ENCODE measurements around the gene PYGL. TPM values are rescaled to one million over a fixed set of nuclear protein-coding genes. Genes with fewer than 3 reads are reported as not detected.

PYGL gene
- total and polyA plus RNA-seq, 10 of the 15 experiments (the other 5 are each of a cell fraction or from before 2014, with no cell fraction given): 0.05 to 1.4 (median 0.79) TPM

DNA sequence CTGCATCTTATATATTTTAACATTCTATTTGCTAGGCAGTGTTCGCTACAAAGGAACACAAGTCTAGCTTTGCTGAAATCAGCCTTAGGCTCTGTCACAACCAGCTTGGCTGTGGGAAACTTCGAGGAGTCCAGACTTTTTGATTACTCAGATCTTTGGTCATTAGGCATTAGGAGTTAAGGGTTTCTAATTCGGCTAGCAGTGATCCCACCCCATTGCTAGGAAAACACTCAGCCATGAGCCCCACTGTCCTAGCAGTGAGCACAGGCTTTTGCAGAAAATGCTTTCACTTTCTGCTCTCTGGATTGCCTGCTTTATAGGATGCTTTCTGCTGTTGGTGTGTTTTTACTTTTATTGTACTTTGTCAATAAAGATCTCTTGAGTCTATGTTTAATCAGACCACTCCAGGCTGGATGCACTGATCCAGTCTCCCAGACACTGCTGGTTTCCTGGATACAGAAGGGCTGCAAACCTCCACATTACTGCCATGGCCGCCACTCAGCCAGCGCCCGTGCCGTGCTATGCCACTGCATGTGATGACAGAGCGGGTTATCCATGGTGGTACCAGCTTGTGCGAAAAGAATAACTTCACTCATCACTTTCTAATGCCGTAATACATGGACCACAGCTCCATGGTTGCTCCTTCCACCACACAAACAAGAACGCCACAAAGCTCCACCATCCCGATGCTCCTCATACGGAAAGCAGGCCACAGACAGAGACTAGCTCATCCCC lies 41.0 kb upstream of the PYGL start:
- Histone ChIP-seq H3K9me3 (replicated peaks; ENCODE audit: control insufficient read depth, insufficient read depth, low read length) (no peaks in the 10 kb centered on the region), H3K9ac (ENCODE audit: control insufficient read depth, insufficient read depth, low read length) (no peak overlapping the region), H3K27ac (ENCODE audit: control insufficient read depth, insufficient read depth) (no peak overlapping the region), H3K27me3 (replicated peaks in 1 of 2; ENCODE audit: control insufficient read depth in 2 of 2, insufficient read depth in 2 of 2, low read length in 1 of 2) (no peaks in the 10 kb centered on the region; a peak in 1 of 4 replicates), H3K4me1 (ENCODE audit: control insufficient read depth, insufficient read depth, low read length) (no peaks in the 10 kb centered on the region), H3K4me3 (no peak overlapping the region), H3K4me2 (ENCODE audit: control insufficient read depth, insufficient read depth) (no peak overlapping the region), H4K20me1 (ENCODE audit: control insufficient read depth, insufficient read depth) (peaks cover 3% of the 10 kb centered on the region; the same call in 1 of the 2 replicates), H3K79me2 (ENCODE audit: control insufficient read depth, insufficient read depth, low read length) (no peaks in the 10 kb centered on the region), H3K36me3 (ENCODE audit: control insufficient read depth in 2 of 2, insufficient read depth in 2 of 2, low read length in 1 of 2) (no peaks in the 10 kb centered on the region), H2AFZ (ENCODE audit: control insufficient read depth, low read depth, low read length) (no peak overlapping the region)
- ChIA-PET CTCF (no interaction called here), POLR2A (no interaction called here), SMC1A (ENCODE audit: uncharacterized antibody, unreplicated experiment) (no interaction called here), RAD21 (ENCODE audit: unreplicated experiment) (interaction anchor here (0.6 kb wide), 1 partner anchor 37 kb away, joined by 3 read pairs; no protein-coding TSS in a partner anchor)
- FAIRE-seq (no peak), ATAC-seq (no peak), DNase-seq (ENCODE audit: low read depth, low spot score) (no peak)
- BruUV-seq (replicated peaks): no TSS peak
- in situ Hi-C loops (cut with MboI) (no loop called here), intact Hi-C loops (cut with micrococcal nuclease; ENCODE audit: unreplicated experiment) (no loop called here)
- WGBS (ENCODE audit: insufficient coverage, insufficient replicate concordance, low lambda C conversion rate, missing lambda C conversion rate): 68% methylated on average over 13 of the region's 13 CpGs
- TF ChIP-seq RUNX3 (IDR thresholded peaks at IDR 0.05; ENCODE audit: low read length) (no peak), ETV6 (conservative IDR thresholded peaks at IDR 0.05 in 1 of 2, IDR thresholded peaks at IDR 0.05 in 1 of 2; ENCODE audit: borderline replicate concordance in 1 of 2, low read depth in 1 of 2) (no peak), TCF12 (IDR thresholded peaks at IDR 0.05; ENCODE audit: low read depth, low read length) (no peak), BACH1 (IDR thresholded peaks at IDR 0.05; ENCODE audit: borderline replicate concordance) (no peak), NRF1 (conservative IDR thresholded peaks at IDR 0.05; ENCODE audit: low read depth, low read length) (no peak), REST (IDR thresholded peaks at IDR 0.05; ENCODE audit: low read depth, low read length) (no peak), FOXK2 (IDR thresholded peaks at IDR 0.05) (no peak), NR2C1 (IDR thresholded peaks at IDR 0.05) (no peak), KDM1A (IDR thresholded peaks at IDR 0.05; ENCODE audit: borderline replicate concordance) (no peak), HDGF (IDR thresholded peaks at IDR 0.05) (no peak)
- TF ChIP-seq, protein P1, sequence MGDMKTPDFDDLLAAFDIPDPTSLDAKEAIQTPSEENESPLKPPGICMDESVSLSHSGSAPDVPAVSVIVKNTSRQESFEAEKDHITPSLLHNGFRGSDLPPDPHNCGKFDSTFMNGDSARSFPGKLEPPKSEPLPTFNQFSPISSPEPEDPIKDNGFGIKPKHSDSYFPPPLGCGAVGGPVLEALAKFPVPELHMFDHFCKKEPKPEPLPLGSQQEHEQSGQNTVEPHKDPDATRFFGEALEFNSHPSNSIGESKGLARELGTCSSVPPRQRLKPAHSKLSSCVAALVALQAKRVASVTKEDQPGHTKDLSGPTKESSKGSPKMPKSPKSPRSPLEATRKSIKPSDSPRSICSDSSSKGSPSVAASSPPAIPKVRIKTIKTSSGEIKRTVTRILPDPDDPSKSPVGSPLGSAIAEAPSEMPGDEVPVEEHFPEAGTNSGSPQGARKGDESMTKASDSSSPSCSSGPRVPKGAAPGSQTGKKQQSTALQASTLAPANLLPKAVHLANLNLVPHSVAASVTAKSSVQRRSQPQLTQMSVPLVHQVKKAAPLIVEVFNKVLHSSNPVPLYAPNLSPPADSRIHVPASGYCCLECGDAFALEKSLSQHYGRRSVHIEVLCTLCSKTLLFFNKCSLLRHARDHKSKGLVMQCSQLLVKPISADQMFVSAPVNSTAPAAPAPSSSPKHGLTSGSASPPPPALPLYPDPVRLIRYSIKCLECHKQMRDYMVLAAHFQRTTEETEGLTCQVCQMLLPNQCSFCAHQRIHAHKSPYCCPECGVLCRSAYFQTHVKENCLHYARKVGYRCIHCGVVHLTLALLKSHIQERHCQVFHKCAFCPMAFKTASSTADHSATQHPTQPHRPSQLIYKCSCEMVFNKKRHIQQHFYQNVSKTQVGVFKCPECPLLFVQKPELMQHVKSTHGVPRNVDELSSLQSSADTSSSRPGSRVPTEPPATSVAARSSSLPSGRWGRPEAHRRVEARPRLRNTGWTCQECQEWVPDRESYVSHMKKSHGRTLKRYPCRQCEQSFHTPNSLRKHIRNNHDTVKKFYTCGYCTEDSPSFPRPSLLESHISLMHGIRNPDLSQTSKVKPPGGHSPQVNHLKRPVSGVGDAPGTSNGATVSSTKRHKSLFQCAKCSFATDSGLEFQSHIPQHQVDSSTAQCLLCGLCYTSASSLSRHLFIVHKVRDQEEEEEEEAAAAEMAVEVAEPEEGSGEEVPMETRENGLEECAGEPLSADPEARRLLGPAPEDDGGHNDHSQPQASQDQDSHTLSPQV (IDR thresholded peaks at IDR 0.05): no peak
- TF ChIP-seq, protein P2, sequence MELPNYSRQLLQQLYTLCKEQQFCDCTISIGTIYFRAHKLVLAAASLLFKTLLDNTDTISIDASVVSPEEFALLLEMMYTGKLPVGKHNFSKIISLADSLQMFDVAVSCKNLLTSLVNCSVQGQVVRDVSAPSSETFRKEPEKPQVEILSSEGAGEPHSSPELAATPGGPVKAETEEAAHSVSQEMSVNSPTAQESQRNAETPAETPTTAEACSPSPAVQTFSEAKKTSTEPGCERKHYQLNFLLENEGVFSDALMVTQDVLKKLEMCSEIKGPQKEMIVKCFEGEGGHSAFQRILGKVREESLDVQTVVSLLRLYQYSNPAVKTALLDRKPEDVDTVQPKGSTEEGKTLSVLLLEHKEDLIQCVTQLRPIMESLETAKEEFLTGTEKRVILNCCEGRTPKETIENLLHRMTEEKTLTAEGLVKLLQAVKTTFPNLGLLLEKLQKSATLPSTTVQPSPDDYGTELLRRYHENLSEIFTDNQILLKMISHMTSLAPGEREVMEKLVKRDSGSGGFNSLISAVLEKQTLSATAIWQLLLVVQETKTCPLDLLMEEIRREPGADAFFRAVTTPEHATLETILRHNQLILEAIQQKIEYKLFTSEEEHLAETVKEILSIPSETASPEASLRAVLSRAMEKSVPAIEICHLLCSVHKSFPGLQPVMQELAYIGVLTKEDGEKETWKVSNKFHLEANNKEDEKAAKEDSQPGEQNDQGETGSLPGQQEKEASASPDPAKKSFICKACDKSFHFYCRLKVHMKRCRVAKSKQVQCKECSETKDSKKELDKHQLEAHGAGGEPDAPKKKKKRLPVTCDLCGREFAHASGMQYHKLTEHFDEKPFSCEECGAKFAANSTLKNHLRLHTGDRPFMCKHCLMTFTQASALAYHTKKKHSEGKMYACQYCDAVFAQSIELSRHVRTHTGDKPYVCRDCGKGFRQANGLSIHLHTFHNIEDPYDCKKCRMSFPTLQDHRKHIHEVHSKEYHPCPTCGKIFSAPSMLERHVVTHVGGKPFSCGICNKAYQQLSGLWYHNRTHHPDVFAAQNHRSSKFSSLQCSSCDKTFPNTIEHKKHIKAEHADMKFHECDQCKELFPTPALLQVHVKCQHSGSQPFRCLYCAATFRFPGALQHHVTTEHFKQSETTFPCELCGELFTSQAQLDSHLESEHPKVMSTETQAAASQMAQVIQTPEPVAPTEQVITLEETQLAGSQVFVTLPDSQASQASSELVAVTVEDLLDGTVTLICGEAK (IDR thresholded peaks at IDR 0.05; ENCODE audit: borderline replicate concordance): no peak
